SKM-1 (cell line): ENCODE data around the gene FOLR1.
"Not testable (repeated sequence)": the region's sequence is repeated elsewhere in the genome, so short reads cannot be mapped to it uniquely, and the experiment has no call there.

Experiments used
- DNase-seq: peaks from one replicate; lab custom pipeline; 2025; ENCODE audit not compliant: unreplicated experiment; lab: John Stamatoyannopoulos, UW

The FOLR1 gene

GRCh38 chr11:72191961-72192381 is at the start of gene FOLR1:
Gene FOLR1 (plus strand): TSS chr11:72192140. CDS start chr11:72192174, 34 bp downstream.
- DNase-seq = no peak

GRCh38 chr11:72142543-72142942 is 49.4 kb upstream of the FOLR1 start:
- DNase-seq = not testable (repeated sequence)

- no peak for DNase-seq
These were observed 47.0 kb upstream of the FOLR1 start for GRCh38 chr11:72144807-72145565.

- no peak for DNase-seq
These were observed 45.3 kb upstream of the FOLR1 start for GRCh38 chr11:72146625-72147024.

GRCh38 chr11:72150882-72151281 is 41.1 kb upstream of the FOLR1 start:
- DNase-seq = no peak

- not testable (repeated sequence) for DNase-seq
These were observed 38.1 kb upstream of the FOLR1 start for GRCh38 chr11:72153874-72154273.

GRCh38 chr11:72154816-72155215 is 37.1 kb upstream of the FOLR1 start:
- no peak for DNase-seq

- DNase-seq = no peak
These were observed 36.2 kb upstream of the FOLR1 start for GRCh38 chr11:72155751-72156150.

- no peak for DNase-seq
These were observed 34.8 kb upstream of the FOLR1 start for GRCh38 chr11:72157131-72157530.

GRCh38 chr11:72160319-72160718 is 31.6 kb upstream of the FOLR1 start:
- no peak for DNase-seq

GRCh38 chr11:72162891-72163492 is 28.9 kb upstream of the FOLR1 start:
- no peak for DNase-seq

- DNase-seq = not testable (repeated sequence)
These were observed 27.8 kb upstream of the FOLR1 start for GRCh38 chr11:72164187-72164586.

GRCh38 chr11:72169046-72169555 is 22.8 kb upstream of the FOLR1 start:
- DNase-seq = not testable (repeated sequence)

- DNase-seq = not testable (repeated sequence)
These were observed 22.2 kb upstream of the FOLR1 start for GRCh38 chr11:72169754-72170153.

- DNase-seq = not testable (repeated sequence)
These were observed 19.9 kb upstream of the FOLR1 start for GRCh38 chr11:72172043-72172442.

- no peak for DNase-seq
These were observed 18.6 kb upstream of the FOLR1 start for GRCh38 chr11:72173291-72173690.

- DNase-seq = no peak
These were observed 17.5 kb upstream of the FOLR1 start for GRCh38 chr11:72174302-72175070.

GRCh38 chr11:72177656-72178055 is 14.3 kb upstream of the FOLR1 start:
- DNase-seq = no peak

- no peak for DNase-seq
These were observed 12.7 kb upstream of the FOLR1 start for GRCh38 chr11:72179049-72179803.

GRCh38 chr11:72179804-72180396 is 12.0 kb upstream of the FOLR1 start:
- DNase-seq = no peak
